Ovary (tissue), 9 donors: ENCODE measurements around the gene DDIT4. TPM values are rescaled to one million over a fixed set of nuclear protein-coding genes. Genes with fewer than 3 reads are reported as not detected.

Experiments
- DNase-seq, 5 donors: peaks; one replicate each; pipeline ENCODE4 v3.0.0-alpha.2; 2019 to 2020
- H3K27ac ChIP-seq, 2 donors: fragments of 200-600 bp; one replicate each; pipeline versions ENCODE4 v1.5.1 to v1.8.0; 2019 to 2022
- H3K27me3 ChIP-seq: fragments of 200-600 bp; one replicate; pipeline ENCODE4 v1.8.0; 2022
- H3K36me3 ChIP-seq: fragments of 200-600 bp; sonication (generic); one replicate; pipeline ENCODE4 v1.5.1; 2019
- H3K4me1 ChIP-seq: one replicate; pipeline ENCODE4 v1.8.1; 2013; ENCODE audit warnings: mild to moderate bottlenecking, moderate library complexity; ENCODE audit not compliant: insufficient read depth
- H3K4me3 ChIP-seq: fragments of 200-600 bp; sonication (generic); one replicate; pipeline ENCODE4 v1.5.1; 2017
- H3K9me3 ChIP-seq, 2 donors: fragments of 200-600 bp in 1 of 2; sonication (generic) in 1 of 2; one replicate each; pipeline versions ENCODE4 v1.5.1 to v1.8.1; 2013 to 2019; ENCODE audit warnings: mild to moderate bottlenecking in 1 of 2, moderate library complexity in 1 of 2
- CTCF ChIP-seq, 3 donors: fragments of 450-650 bp in 2 of 3; fragments of 200-600 bp in 1 of 3; IDR thresholded peaks; one replicate each; pipeline versions ENCODE4 v1.5.1 to v1.8.0; 2016 to 2022; ENCODE audit warnings: antibody characterized with exemption in 3 of 3, mild to moderate bottlenecking in 1 of 3
- EP300 ChIP-seq: sonication (generic); formaldehyde crosslinking; IDR thresholded peaks from one replicate; pipeline ENCODE4 v1.6.1; 2017; ENCODE audit warnings: antibody characterized with exemption
- POLR2A ChIP-seq: fragments of 450-650 bp; IDR thresholded peaks from one replicate; pipeline ENCODE4 v1.6.1; 2017; ENCODE audit warnings: antibody characterized with exemption, mild to moderate bottlenecking, moderate library complexity
- WGBS, 3 donors: extraction: QIAGEN DNeasy Blood & Tissue Kit in 1 of 3; methylation state at CpG; one replicate each; pipeline versions ENCODE4 v1.1.5 to v1.1.7; 2013 to 2017; 5-methylcytosine and 5-hydroxymethylcytosine counted together
- intact Hi-C, 4 donors: fragments of 100-400 bp; cut with DNase I; formaldehyde crosslinking; loops; one replicate each; pipeline versions ENCODE4 v1.11.0 to v1.15.1; 2022 to 2023
- polyA plus RNA-seq, 2 donors: library from polyadenylated mRNA; stranded (reverse); fragments of 200-250 nt in 1 of 2; fragments of 350-450 nt in 1 of 2; fragmentation: Illumina TruSeq in 1 of 2; extraction: RNeasy Lipid Tissue Mini Kit (QIAGEN cat#74804) in 1 of 2; gene quantifications; one replicate each; pipeline ENCODE4 v1.2.3, GENCODE V29; 2013 to 2014
- total RNA-seq, 7 donors: library from RNA; depleted of rRNA in 2 of 7; stranded (reverse); fragments of >200 nt in 2 of 7; fragmentation: NEBNext Ultra II Directional in 3 of 7; extraction: Animal tissue kit (Norgen Biotek cat#: 25700) in 3 of 7; gene quantifications; one replicate each; pipeline versions ENCODE4 v1.1.0 to v1.2.4, GENCODE V29; 2016 to 2023
- donor health status: DM: no; HTN: no; CAD: no; lungs with moderate emphysema.
- donor health status: DM: no; HTN: no; CAD: no.
- donor health status: Bipolar disorder and iron deficiency.
- donor health status: DM: yes; HTN: yes; CAD: no.
- donor health status: DM: no; HTN: no; CAD: no.
- donor health status: DM: yes; HTN: yes; CAD: no.

Gene DDIT4
- total and polyA plus RNA-seq, 9 donors = 46.6 to 1,952 (median 524) TPM

- Histone ChIP-seq H3K27ac (peak overlapping the region in 1 of 2 donors; percentile 49), H3K27me3 (no peaks in the 10 kb centered on the region), H3K4me1 (peaks cover 25% of the 10 kb centered on the region), H3K36me3 (no peaks in the 10 kb centered on the region), H3K9me3 (no peaks in the 10 kb centered on the region), H3K4me3 (no peak overlapping the region)
- WGBS, 3 donors = 95% methylated on average over 15 to 16 of the region's 16 CpGs
- no peak for TF ChIP-seq EP300
- TF ChIP-seq CTCF (IDR thresholded peaks at IDR 0.05) = no peak
- TF ChIP-seq POLR2A = no peak
- intact Hi-C loops = loop anchor here in 2 of 4 donors (10.0 kb wide), 3 partner anchors 48 to 358 kb away; partner anchors contain the start of genes CHST3 (in 1 of the 2) and DDIT4 (in 1 of the 2)
- DNase-seq = no peak
Observed at GRCh38 chr10:72322280-72323058, 48.7 kb downstream of the DDIT4 start.

GRCh38 chr10:72323108-72323749, 49.5 kb downstream of the DDIT4 start:
- Histone ChIP-seq H3K27ac (peak overlapping the region in 1 of 2 donors; percentile 35), H3K9me3 (no peaks in the 10 kb centered on the region), H3K27me3 (no peaks in the 10 kb centered on the region), H3K4me1 (peaks cover 28% of the 10 kb centered on the region), H3K4me3 (no peak overlapping the region), H3K36me3 (no peaks in the 10 kb centered on the region)
- intact Hi-C loops = loop anchor here in 2 of 4 donors (10.0 kb wide), 3 partner anchors 48 to 358 kb away; partner anchors contain the start of genes CHST3 (in 1 of the 2) and DDIT4 (in 1 of the 2)
- DNase-seq = no peak
- TF ChIP-seq POLR2A (no peak), CTCF (IDR thresholded peaks at IDR 0.05) (no peak), EP300 (no peak)
- 95 to 96% (median 96%) methylated on average over 10 of the region's 10 CpGs for WGBS, 3 donors

- Histone ChIP-seq H3K4me3 (no peak overlapping the region), H3K9me3 (no peaks in the 10 kb centered on the region), H3K36me3 (no peaks in the 10 kb centered on the region), H3K4me1 (peaks cover 28% of the 10 kb centered on the region), H3K27me3 (no peaks in the 10 kb centered on the region), H3K27ac (peak overlapping the region in 1 of 2 donors; percentile 35)
- TF ChIP-seq EP300 (no peak), POLR2A (no peak), CTCF (IDR thresholded peaks at IDR 0.05) (no peak)
- peak in 1 of 5 donors; percentile 52 for DNase-seq
- intact Hi-C loops = loop anchor here in 2 of 4 donors (10.0 kb wide), 3 partner anchors 49 to 359 kb away; partner anchors contain the start of genes CHST3 (in 1 of the 2) and DDIT4 (in 1 of the 2)
- WGBS, 3 donors = 81 to 86% (median 83%) methylated on average over 12 of the region's 12 CpGs
Observed at GRCh38 chr10:72323771-72324191, 50.1 kb downstream of the DDIT4 start.

Other genes with a start within 250 kb of the DDIT4 start
- gene SPOCK2, start 185.4 kb upstream of the DDIT4 start, total RNA-seq = 10 to 100 TPM in 3 of 7 donors, 1 to 10 TPM in 4; 1.4 to 77.7 (median 8.7) TPM
- 10 to 100 TPM in 1 of 2 donors, 1 to 10 TPM in 1; 1.7 to 27.1 TPM for gene SPOCK2, start 185.4 kb upstream of the DDIT4 start, polyA plus RNA-seq
- 100 to 1,000 TPM in 5 of 7 donors, 10 to 100 TPM in 2; 71.6 to 136 (median 112) TPM for gene ANAPC16, start 57.9 kb upstream of the DDIT4 start, total RNA-seq
- gene ANAPC16, start 57.9 kb upstream of the DDIT4 start, polyA plus RNA-seq = 100 to 1,000 TPM; 154 to 160 TPM
- gene ASCC1, start 57.6 kb upstream of the DDIT4 start, total RNA-seq = 10 to 100 TPM; 21.6 to 53.5 (median 31.1) TPM
- gene ASCC1, start 57.6 kb upstream of the DDIT4 start, polyA plus RNA-seq = 10 to 100 TPM; 22.5 to 53.9 TPM
- gene DNAJB12, start 81.0 kb downstream of the DDIT4 start, total RNA-seq = 10 to 100 TPM; 27.6 to 46.4 (median 33.1) TPM
- gene DNAJB12, start 81.0 kb downstream of the DDIT4 start, polyA plus RNA-seq = 10 to 100 TPM; 27.5 to 32.0 TPM